HG03060 (cell line): ENCODE measurements around the gene EXOC6B.
"Not testable (repeated sequence)": the region's sequence is repeated elsewhere in the genome, so short reads cannot be mapped to it uniquely, and the experiment has no call there.

Experiments used
- ATAC-seq: cut with Tn5 transposase; IDR thresholded peaks from one replicate; pipeline ENCODE4 v1.9.1; 2021; ENCODE audit warnings: low read depth, moderate number of reproducible peaks; ENCODE audit not compliant: unreplicated experiment

Gene EXOC6B

DNA sequence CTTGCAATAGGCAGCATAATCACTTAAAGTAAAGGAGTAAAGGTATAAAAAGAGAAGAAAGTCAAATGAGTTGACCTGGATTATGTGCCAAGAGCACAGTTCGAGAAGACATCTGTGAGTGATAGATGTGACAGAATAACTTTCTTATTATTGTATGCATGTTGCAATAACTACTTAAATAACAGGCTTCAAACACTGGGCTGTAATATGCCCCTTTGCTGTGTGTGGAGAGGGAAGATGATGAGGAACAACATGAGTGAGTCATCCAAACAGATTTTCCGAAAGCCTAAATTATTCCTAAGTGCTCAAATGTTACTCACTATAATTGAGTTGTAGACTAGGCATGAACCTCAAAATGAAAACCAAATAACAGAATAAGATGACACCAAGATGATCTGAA is 328.1 kb downstream of the EXOC6B start:
- ATAC-seq, result no peak

DNA sequence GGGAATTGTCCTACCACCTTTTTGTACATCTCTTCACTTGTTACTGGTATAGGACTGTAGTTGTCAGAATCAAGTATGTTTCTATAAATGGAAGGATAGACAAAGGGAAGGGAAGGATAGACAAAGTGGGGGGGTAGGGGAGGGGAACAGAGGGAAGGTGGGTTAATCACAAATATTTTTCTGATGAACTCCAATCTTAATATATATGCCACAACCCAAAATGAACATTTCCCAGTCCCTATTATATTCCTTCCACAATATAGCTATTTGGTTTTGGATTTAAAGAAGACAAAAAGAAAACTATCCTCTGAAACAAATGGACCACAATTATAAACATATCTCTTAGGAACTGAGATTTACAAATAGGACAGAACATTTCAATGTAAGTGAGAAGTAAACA is 329.4 kb downstream of the EXOC6B start:
- no peak for ATAC-seq

DNA sequence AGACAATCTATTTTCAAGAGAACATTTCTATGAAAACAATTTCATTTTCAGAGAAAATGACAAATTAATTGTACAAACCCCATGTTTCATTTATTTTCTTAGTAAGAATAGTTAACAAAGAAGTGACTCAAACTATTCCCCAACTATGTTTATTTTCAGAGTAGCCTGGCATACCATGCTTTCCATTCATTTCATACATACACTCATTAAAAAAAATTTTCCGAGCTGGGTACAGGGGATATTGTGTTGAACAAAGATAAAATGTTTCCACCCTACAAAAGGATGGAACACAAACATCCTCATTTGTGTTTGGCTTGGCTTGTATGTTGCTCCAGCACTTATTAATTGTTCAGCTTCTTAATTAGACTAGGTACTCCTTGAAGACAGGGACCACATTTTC is 331.4 kb downstream of the EXOC6B start:
- ATAC-seq, result no peak

DNA sequence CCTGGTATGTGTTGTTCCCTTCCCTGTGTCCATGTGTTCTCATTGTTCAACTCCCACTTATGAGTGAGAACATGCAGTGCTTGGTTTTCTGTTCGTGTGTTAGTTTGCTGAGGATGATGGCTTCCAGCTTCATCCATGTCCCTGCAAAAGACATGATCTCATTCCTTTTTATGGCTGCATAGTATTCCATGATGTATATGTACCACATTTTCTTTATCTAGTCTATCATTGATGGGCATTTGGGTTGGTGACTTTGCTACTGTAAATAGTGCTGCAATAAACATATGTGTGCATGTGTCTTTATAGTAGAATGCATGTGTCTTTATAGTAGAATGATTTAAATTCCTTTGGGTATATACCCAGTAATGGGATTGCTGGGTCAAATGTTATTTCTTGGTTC is 341.2 kb downstream of the EXOC6B start:
- not testable (repeated sequence) for ATAC-seq

DNA sequence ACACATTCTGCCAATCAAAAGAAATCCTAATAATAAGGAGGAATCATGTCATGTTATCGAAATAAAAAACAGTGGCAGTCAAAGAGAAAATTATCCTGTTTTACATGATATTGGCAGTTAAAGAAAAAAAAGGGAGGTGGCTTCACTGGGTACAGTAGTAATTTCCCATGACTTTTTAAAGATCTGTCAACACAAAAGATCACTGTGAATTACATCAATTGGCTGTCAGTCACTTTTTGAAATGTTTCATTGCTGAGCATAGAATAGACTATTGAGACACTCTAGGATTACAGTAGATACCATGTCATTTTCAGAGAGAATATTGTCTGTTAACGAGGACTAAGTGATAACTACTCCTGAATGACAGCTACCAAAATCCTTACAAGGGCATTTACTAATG is 342.5 kb downstream of the EXOC6B start:
- ATAC-seq, result no peak

DNA sequence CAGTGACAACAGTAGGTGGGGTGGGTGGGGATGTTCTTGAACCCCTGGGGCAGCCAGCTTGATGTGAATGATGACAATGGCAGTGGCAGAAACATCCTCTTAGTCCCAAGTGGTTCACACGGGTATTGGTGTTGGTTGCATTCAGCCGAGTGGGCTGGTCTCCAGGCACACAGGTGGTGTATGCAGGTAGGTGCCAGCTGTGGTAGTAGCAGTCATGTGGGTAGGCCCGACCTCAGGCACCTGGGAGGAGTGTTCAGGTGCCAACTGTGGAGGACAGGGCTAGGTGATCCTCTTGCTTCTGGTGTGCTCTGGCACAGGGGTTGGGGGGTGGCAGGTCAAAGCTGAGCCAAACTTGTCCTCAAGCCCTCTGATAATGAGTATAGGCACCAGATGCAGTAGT is 350.6 kb downstream of the EXOC6B start:
- no peak for ATAC-seq

DNA sequence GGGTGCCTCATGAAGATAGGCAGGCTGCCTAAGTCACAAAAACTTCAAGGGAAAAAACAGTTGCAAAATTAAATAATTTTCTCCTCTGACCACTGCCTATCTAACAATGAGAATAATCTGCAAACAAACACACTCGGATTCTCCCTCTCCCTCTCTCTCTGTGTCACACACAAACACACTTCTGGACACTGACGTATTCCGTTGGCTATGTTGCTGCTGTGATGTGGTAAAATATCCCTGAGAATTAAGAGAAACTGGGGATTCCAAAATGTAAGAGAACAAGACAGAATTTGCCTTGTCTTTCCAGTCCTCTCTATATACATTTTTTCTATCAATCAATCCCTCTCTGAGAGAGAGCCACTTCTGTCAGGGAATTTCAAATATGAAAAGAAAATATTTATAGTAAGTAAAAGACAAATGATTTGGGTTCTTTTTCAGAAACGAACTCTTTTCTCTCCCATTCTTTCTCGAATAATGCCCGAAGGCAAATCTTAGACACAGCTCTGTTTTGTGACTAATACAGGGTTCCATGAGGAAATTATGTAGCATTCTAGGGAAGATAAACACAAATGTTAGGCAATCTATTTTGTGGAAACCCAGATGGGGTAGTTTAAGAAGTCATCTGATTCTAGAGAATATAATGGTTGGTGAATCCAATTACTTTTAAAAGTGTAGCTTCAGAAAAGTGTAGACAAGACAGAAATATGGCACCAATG is 367.9 kb downstream of the EXOC6B start:
- no peak for ATAC-seq

DNA sequence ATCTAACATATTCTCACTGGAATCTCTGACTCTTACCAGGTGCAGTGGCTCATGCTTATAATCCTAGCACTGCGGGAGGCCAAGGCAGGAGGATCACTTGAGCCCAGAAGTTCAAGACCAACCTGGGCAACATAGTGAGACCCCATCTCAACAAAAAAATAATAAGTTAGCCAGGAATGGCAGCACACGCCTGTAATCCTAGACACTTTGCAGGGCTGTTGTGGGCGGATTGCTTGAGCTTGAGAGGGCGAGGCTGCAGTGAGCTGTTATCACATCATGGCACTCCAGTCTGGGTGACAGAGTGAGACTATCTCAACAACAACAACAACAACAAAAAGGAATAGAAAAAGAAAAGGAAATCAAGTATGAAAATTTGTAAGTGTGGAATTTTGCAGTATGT is 371.6 kb downstream of the EXOC6B start:
- no peak for ATAC-seq

DNA sequence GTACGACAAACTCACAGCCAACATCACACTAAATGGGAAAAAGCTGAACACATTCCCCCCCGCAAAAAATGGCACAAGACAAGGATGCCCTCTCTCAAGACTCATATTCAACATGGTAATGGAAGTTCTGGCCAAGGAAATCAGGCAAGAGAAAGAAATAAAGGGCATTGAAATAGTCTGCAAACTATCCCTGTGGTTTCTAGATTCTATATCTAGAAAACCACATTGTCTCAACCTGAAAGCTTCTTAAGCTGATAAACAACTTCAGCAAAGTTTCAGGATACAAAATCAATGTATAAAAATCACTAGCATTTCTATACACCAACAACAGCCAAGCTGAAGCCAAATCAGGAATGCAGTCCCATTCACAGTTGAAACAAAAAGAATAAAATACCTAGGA is 383.6 kb downstream of the EXOC6B start:
- ATAC-seq, result no peak

DNA sequence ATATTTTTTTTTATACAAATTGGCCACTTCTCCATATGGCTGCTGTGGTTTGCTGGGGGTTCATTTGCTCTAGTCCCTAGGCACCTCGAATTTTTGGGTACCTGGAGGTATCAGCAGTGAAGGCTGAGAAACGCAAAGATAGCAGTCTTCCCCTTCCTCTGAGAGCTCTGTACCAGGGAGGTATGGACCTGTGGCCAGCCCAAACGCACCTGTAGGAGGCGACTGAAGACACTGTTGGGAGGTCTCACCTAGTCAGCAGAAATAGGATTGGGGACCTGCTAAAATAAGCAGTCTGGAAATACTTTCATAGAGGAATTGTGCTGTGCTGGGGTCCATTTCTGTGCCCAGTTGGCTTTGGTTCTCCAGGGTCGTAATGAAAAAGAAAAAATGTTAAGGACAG is 385.9 kb downstream of the EXOC6B start:
- no peak for ATAC-seq

DNA sequence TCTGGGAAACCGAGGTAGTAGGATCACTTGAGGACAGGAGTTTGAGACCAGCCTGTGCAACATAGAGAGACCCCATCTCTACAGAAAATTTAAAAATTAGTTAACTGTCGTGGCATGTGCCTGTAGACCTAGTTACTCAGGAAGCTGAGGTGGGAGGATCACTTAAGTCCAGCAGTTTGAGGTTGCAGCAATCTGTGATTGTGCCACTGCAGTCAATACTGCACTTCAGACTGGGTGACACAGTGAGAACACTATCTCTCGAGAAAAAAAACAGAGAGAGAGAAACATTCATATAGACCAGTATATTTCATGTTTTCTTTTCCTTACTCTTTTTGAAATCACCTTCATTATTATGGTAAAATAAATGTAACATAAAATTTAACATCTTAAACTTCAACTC is 387.5 kb downstream of the EXOC6B start:
- no peak for ATAC-seq

DNA sequence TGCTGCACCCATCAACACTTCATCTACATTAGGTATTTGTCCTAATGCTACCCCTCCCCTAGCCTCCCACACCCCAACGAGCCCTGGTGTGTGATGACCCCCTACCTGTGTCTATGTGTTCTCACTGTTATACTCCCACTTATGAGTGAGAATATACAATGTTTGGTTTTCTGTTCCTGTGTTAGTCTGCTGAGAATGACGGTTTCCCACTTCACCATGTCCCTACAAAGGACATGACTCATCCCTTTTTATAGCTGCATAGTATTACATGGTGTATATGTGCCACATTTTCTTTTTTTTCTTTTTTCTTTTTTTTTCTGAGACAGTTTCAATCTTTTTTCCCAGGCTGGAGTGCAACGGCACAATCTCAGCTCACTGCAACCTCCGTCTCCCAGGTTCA is 394.1 kb downstream of the EXOC6B start:
- no peak for ATAC-seq

DNA sequence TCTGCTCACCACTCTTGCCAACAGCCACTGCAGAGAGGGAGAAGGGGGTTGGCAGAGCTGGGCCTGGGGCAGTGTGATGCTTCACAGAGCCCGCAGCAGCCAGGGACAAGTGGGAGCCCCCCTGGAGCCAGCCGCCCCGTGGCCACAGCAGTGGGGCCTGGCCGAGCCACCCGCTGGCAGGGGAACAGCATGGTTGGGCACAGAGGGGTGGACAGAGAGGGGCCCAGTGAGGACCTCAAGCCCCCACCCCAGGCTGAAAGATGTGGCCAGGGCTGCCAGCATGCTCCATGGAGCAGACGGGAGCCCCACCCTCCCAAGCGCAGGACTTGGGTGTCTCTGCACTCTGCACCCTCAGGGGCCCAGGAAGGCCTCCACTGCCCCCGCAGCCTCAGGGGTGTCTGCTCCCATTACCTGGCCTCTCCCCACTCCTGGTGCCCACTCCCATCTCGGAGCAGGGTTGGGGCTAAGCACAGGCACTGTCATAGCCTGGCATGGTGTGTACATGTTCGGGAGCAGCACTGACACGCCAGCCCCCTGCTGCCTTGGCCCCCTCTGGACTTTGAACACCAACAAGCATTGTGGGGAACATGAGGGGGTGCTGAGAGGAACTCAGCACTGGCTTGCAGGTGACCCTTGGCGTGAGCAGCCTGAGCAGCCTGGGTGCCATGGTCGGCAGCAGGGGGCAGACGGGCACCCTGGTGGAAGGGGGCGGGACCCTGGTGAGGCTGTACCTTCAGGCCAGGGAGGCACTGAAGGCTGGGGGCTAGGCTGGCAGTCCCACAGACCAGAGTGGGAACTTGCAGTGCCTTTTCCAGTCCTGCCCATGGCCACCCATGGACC is 398.6 kb downstream of the EXOC6B start:
- no peak for ATAC-seq

DNA sequence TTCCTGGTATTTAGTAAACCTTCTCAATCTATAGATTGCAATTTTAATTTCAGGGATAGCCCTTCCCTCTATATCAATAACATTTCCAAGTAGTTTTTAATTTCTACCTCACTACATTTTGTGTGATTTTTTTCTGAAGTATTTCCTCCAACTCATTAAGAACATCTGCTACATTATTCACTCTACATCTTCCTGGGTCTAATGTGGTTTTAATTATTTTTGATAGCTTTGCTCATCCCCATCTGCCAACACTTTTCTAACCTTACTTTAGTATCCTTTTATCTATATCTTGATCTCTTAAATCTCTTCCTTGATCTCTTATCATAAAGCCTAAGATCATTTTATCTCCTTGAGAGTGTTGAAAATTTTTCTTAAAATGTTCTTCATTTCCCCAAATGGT is 399.8 kb downstream of the EXOC6B start:
- no peak for ATAC-seq

DNA sequence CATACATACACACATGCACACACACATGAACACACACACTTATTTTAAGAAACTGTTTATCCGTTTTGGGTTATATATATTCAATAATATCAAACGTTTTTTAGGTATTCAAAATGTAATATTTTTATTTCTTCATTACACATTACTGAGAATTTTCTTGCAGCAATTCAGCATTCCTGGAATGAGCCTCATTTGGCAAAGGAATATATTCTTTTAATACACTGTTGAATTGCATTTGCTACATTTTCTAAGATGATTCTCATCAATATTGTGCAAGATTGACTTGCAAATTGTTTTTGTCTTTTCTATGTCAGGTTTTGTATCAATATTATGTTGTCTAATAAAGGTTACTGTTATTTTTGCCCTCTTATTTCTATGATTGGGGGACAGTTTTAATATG is 402.1 kb downstream of the EXOC6B start:
- ATAC-seq, result no peak

DNA sequence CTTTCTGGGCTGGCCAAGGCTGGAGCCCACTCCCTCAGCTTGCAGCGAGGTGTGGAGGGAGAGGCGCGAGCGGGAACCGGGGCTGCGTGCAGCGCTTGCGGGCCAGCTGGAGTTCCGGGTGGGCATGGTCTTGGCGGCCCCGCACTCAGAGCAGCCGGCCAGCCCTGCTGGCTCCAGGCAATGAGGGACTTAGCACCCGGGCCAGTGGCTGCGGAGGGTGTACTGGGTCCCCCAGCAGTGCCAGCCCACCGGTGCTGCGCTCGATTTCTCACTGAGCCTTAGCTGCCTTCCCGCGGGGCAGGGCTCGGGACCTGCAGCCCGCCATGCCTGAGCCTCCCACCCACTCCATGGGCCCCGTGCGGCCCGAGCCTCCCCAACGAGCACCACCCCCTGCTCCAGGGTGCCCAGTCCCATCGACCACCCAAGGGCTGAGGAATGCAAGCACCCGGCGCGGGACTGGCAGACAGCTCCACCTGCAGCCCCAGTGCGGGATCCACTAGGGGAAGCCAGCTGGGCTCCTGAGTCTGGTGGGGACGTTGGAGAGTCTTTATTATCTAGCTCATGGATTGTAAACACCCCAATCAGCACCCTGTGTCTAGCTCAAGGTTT is 404.0 kb downstream of the EXOC6B start:
- ATAC-seq, result not testable (repeated sequence)

DNA sequence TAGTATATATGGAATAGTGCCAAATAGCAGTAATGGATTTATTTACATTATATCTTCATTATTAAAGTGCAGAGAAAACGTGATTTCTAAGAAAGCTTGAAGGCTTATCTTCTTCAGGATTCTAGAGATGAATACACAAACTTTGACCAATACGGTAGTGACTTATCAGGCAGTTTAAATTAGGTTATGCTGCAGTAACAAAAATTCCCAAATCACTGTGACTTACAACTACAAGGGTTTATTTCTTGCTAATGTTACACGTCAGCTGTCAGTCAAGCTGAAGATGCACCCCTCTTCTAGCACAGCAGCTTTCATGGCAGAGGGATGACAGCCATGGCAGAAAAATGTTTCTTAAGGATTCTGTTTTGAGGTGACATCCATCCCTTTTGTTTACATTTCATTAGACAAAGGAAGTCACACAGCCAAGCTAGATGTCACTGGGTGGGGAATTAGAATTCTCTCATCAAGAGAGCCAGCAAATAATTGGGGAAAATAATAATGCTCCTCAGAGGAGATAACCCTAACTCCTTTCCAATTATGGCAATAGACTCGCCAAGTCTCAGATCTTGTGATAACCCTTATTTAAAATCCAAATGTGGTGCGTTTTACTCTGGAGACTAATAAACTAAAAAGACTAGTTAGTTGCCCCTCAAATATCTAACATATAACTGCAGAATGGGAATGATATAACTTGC is 409.9 kb downstream of the EXOC6B start:
- no peak for ATAC-seq

DNA sequence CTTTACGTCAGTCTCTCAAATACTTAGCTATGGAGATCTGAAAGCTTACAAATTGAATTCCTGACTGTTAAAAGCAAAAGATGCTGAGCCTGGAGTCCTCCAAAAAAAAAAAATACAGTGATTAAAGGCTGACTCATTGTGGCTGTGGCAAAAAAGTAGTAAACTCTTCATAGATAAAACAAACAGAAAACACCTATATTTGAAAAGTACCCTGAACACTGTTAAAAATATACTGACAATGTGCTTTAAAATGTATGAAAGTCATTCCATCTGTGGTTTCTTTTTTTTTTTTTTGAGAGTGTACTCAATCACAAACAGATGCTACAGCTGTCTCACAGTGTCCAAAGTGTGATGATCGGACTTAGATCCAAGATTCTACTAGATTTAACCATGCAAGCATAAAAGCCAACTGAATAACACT is 410.6 kb downstream of the EXOC6B start:
- no peak for ATAC-seq

DNA sequence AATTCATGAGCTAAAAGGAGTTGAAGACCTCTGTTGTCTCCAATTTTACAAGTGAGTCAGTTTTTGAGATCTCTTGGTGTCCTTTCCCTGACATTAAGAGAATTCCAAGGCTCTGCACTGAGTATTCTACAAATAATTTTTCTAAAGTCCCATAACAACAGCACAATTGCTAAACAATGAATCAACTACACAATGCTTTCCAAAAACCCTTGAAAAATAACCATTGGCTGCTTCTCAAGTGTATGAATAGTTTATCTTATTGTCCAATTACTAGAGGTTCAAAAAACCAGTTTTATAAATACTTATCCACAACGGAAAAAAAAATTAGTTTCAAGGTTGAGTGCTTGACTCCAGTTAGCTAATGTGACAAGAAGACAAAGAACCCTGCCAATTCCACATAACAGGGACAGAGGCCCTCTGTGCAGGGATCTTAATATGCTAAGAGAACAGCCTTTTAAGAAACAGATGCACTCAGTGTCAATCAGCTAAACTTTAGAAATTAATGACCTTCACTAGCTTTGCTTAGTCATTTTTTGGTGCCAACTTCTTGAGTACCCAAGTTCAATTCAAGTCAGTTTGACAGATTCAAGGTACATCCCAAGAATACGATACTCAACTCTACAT is 411.6 kb downstream of the EXOC6B start:
- ATAC-seq, result no peak

DNA sequence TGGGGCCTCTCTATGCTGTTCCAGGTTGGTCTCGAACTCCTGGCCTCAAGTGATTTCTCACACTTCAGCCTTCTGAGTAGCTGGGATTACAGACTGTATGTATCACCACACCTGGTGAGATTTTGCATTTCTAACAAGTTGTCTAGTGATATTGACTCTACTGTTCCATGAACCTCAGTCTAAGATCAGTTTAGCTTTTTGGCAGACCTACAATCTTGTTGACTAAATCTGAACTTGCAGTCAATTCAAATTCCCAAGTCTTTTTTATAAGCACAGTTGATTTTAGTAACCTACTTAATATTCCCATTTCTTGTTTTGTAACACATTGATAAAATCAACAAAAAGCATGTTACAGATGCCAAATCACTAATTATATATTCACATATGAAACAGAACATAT is 412.1 kb downstream of the EXOC6B start:
- ATAC-seq, result no peak

DNA sequence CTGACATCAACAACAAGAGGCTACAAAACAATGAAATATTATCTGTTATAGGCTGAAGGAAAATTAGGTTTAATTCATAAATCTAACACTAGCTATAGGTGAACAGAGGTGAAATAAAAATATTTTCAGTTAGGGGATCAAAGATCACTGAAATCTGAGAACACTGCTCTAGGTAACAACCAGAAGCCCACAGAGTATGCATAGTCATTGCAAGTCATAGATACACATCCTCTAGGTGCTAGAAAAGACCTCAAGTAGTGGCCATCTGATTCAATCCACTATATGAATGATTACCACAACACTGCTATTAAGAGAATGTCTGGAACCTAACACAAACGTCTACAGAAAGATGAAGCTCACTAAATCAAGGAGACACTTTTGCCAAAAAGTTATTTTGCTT is 413.6 kb downstream of the EXOC6B start:
- ATAC-seq, result no peak
